Spleen (tissue), 11 donors: ENCODE data around the gene ZDHHC7. TPM values are rescaled to one million over a fixed set of nuclear protein-coding genes. Genes with fewer than 3 reads are reported as not detected.

Experiments used
- DNase-seq: peaks from one replicate; pipeline ENCODE4 v3.0.0-alpha.2; 2020
- H3K27ac ChIP-seq, 8 donors: fragments of 200-600 bp; sonication (generic) in 7 of 8; 1 replicate in 4 of 8; 2 replicates in 4 of 8; pipeline versions ENCODE4 v1.5.0 to v1.8.0; 2016 to 2021; ENCODE audit warnings: inconsistent platforms in 4 of 8, mild to moderate bottlenecking in 4 of 8, moderate library complexity in 1 of 8
- H3K27me3 ChIP-seq, 7 donors: fragments of 200-600 bp; sonication (generic) in 6 of 7; replicated peaks in 1 of 7; 1 replicate in 4 of 7; 2 replicates in 3 of 7; pipeline versions ENCODE4 v1.5.0 to v1.8.0; 2016 to 2021; ENCODE audit warnings: inconsistent platforms in 3 of 7, mild to moderate bottlenecking in 1 of 7
- H3K36me3 ChIP-seq, 6 donors: fragments of 200-600 bp; sonication (generic) in 5 of 6; 1 replicate in 4 of 6; 2 replicates in 2 of 6; pipeline versions ENCODE4 v1.5.0 to v1.8.0; 2016 to 2021; ENCODE audit warnings: inconsistent platforms in 2 of 6
- H3K4me1 ChIP-seq, 6 donors: fragments of 200-600 bp; sonication (generic) in 5 of 6; 1 replicate in 3 of 6; 2 replicates in 3 of 6; pipeline versions ENCODE4 v1.5.0 to v1.8.0; 2016 to 2021; ENCODE audit warnings: inconsistent platforms in 3 of 6
- H3K4me3 ChIP-seq, 8 donors: fragments of 200-600 bp; sonication (generic) in 7 of 8; 1 replicate in 4 of 8; 2 replicates in 4 of 8; pipeline versions ENCODE4 v1.5.0 to v1.8.0; 2016 to 2021; ENCODE audit warnings: inconsistent platforms in 4 of 8, mild to moderate bottlenecking in 4 of 8, moderate library complexity in 2 of 8
- H3K9me3 ChIP-seq, 8 donors: fragments of 200-600 bp; sonication (generic) in 7 of 8; 1 replicate in 4 of 8; 2 replicates in 4 of 8; pipeline versions ENCODE4 v1.5.0 to v1.8.0; 2016 to 2021; ENCODE audit warnings: inconsistent platforms in 4 of 8
- POLR2A ChIP-seq, 3 donors: fragments of 450-650 bp; IDR thresholded peaks; one replicate each; pipeline ENCODE4 v1.5.1; 2017; ENCODE audit warnings: antibody characterized with exemption in 3 of 3, mild to moderate bottlenecking in 1 of 3
- POLR2AphosphoS5 ChIP-seq, 3 donors: sonication (generic); formaldehyde crosslinking; IDR thresholded peaks; one replicate each; pipeline ENCODE4 v1.5.1; 2017; ENCODE audit warnings: antibody characterized with exemption in 3 of 3
- WGBS, 5 donors: extraction: QIAGEN DNeasy Blood & Tissue Kit in 3 of 5; methylation state at CpG; one replicate each; pipeline versions ENCODE4 v1.1.5 to v1.1.7; 2013 to 2018; 5-methylcytosine and 5-hydroxymethylcytosine counted together
- intact Hi-C: fragments of 100-400 bp; cut with DNase I; formaldehyde crosslinking; loops from one replicate; pipeline ENCODE4 v1.15.0; 2023; ENCODE audit warnings: low total_unique reads
- polyA plus RNA-seq, 3 donors: library from polyadenylated mRNA; stranded (reverse); fragments of 200-250 nt; gene quantifications; one replicate each; pipeline ENCODE4 v1.2.1, GENCODE V29; 2013
- total RNA-seq, 7 donors: library from RNA; depleted of rRNA in 3 of 7; stranded (reverse); fragments of >200 nt in 3 of 7; fragmentation: NEBNext Ultra II Directional in 4 of 7; extraction: Animal tissue kit (Norgen Biotek cat#: 25700) in 4 of 7; gene quantifications; one replicate each; pipeline versions ENCODE4 v1.1.0 to v1.2.1, GENCODE V29; 2016 to 2021
- TF ChIP-seq, protein P1 (sequence below), 11 experiments: fragments of 200-600 bp in 7 of 11; fragments of 450-650 bp in 4 of 11; sonication (generic) in 4 of 11; IDR thresholded peaks in 8 of 11; conservative IDR thresholded peaks in 3 of 11; 1 replicate in 7 of 11; 2 replicates in 4 of 11; pipeline versions ENCODE4 v1.4.0 to v1.8.0; 2016 to 2021; ENCODE audit warnings: antibody characterized with exemption in 11 of 11, inconsistent platforms in 4 of 11, mild to moderate bottlenecking in 1 of 11
- donor health status: healthy with polysubstance abuse.
- donor health status: DM: no; HTN: no; CAD: no; lungs with moderate emphysema.
- donor health status: DM: no; HTN: no; CAD: no.
- donor health status: Bipolar disorder and iron deficiency.
- donor health status: healthy.
- donor health status: DM: no; HTN: no; CAD: no.
- donor health status: DM: yes; HTN: yes; CAD: no.

ZDHHC7 gene
- total and polyA plus RNA-seq, 10 donors: 10.3 to 87.1 (median 49.4) TPM

DNA sequence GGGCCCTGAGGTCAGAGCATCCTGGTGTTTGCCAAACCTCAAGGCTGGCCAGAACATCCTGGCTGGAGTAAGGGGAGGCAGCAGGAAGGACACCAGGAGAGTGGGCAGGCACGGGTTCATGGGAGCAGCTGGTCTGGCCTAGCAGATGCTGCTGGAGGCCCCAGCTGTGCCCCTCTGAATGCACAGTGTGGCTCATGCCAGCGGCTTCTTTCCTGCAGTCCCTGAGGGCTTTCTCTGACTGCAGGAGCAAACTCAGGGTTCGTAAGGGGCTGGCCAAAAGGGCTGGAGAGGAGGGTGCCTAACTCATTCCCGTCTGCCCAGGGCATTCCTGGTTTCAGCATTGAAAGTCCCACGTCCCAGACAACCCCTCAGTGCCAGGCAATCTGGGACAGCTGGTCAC, 78.7 kb downstream of the ZDHHC7 start:
- TF ChIP-seq POLR2A (IDR thresholded peaks at IDR 0.05): no peak
- TF ChIP-seq, protein P1, sequence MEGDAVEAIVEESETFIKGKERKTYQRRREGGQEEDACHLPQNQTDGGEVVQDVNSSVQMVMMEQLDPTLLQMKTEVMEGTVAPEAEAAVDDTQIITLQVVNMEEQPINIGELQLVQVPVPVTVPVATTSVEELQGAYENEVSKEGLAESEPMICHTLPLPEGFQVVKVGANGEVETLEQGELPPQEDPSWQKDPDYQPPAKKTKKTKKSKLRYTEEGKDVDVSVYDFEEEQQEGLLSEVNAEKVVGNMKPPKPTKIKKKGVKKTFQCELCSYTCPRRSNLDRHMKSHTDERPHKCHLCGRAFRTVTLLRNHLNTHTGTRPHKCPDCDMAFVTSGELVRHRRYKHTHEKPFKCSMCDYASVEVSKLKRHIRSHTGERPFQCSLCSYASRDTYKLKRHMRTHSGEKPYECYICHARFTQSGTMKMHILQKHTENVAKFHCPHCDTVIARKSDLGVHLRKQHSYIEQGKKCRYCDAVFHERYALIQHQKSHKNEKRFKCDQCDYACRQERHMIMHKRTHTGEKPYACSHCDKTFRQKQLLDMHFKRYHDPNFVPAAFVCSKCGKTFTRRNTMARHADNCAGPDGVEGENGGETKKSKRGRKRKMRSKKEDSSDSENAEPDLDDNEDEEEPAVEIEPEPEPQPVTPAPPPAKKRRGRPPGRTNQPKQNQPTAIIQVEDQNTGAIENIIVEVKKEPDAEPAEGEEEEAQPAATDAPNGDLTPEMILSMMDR (IDR thresholded peaks at IDR 0.05 in 8 of 11, conservative IDR thresholded peaks at IDR 0.05 in 3 of 11): no peak
- peak in 1 of 3 donors; percentile 15 for TF ChIP-seq POLR2AphosphoS5 (IDR thresholded peaks at IDR 0.05)
- Histone ChIP-seq H3K4me3 (no peak overlapping the region), H3K36me3 (no peaks in the 10 kb centered on the region), H3K27me3 (no peaks in the 10 kb centered on the region), H3K27ac (peak overlapping the region in 5 of 8 donors; percentile 7 to 78 (median 75)), H3K9me3 (peaks cover 0 to 6% (median 2%) of the 10 kb centered on the region in 8 donors), H3K4me1 (peaks cover 10 to 60% (median 43%) of the 10 kb centered on the region in 6 donors)
- WGBS, 5 donors: 55 to 71% (median 67%) methylated on average over 4 to 5 of the region's 5 CpGs
- DNase-seq: peak; percentile 67
- intact Hi-C loops: no loop called here

DNA sequence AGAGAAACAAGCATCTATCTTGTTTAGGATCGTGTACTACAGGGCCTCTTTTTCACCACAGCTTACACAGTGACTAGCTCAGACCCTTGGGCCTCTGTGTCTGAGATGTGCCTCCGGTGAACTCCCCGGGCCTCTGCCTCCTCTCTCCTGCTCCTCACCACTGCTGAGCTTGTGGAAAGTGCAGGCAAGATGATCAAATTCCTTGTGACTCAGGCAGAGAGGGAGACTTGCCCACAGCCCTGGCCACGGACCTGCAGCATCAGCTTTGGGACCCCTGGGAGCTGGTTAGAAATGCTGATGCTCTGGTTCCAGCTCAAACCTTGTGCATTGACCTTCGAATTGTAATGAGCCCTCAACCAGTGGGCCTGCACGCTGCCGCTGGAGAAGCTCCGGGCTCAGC, 79.8 kb downstream of the ZDHHC7 start:
- 89 to 98% (median 95%) methylated on average over 6 to 8 of the region's 8 CpGs for WGBS, 5 donors
- TF ChIP-seq POLR2AphosphoS5 (IDR thresholded peaks at IDR 0.05): no peak
- no peak for TF ChIP-seq POLR2A (IDR thresholded peaks at IDR 0.05)
- TF ChIP-seq, protein P1 (IDR thresholded peaks at IDR 0.05 in 8 of 11, conservative IDR thresholded peaks at IDR 0.05 in 3 of 11): no peak
- peaks cover 10 to 68% (median 46%) of the 10 kb centered on the region in 6 donors for H3K4me1 ChIP-seq
- H3K27me3 ChIP-seq: no peaks in the 10 kb centered on the region
- peak; percentile 68 for DNase-seq
- H3K4me3 ChIP-seq: no peak overlapping the region
- H3K9me3 ChIP-seq: peaks cover 0 to 6% (median 2%) of the 10 kb centered on the region in 8 donors
- intact Hi-C loops: no loop called here
- H3K36me3 ChIP-seq: no peaks in the 10 kb centered on the region
- peak overlapping the region in 1 of 8 donors; percentile 1 for H3K27ac ChIP-seq

DNA sequence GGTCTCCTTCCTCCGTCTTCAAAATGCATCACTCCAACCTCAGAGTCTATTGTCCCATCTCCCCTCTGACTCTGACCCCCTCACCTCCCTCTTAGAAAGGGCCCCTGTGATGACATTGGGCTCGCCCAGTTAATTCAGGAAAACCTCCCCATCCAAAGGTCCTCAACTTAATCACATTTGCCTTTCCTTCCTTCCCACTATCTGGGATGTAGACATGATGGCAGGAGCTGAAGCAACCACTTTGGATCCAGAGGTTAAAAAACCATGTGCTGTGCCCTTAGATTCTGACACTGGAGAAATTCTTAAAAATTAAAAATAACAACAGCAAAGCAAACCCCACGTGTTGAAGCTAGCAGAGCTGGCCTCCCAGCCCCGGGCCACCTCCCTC, 80.2 kb downstream of the ZDHHC7 start:
- Histone ChIP-seq H3K4me1 (peaks cover 10 to 68% (median 46%) of the 10 kb centered on the region in 6 donors), H3K9me3 (peaks cover 0 to 6% (median 2%) of the 10 kb centered on the region in 8 donors), H3K27ac (no peak overlapping the region), H3K36me3 (no peaks in the 10 kb centered on the region), H3K4me3 (no peak overlapping the region), H3K27me3 (no peaks in the 10 kb centered on the region)
- intact Hi-C loops: no loop called here
- TF ChIP-seq POLR2AphosphoS5 (IDR thresholded peaks at IDR 0.05) (no peak), POLR2A (IDR thresholded peaks at IDR 0.05) (no peak)
- WGBS, 5 donors: 87 to 95% (median 91%) methylated on average over 4 of the region's 4 CpGs
- DNase-seq: no peak

DNA sequence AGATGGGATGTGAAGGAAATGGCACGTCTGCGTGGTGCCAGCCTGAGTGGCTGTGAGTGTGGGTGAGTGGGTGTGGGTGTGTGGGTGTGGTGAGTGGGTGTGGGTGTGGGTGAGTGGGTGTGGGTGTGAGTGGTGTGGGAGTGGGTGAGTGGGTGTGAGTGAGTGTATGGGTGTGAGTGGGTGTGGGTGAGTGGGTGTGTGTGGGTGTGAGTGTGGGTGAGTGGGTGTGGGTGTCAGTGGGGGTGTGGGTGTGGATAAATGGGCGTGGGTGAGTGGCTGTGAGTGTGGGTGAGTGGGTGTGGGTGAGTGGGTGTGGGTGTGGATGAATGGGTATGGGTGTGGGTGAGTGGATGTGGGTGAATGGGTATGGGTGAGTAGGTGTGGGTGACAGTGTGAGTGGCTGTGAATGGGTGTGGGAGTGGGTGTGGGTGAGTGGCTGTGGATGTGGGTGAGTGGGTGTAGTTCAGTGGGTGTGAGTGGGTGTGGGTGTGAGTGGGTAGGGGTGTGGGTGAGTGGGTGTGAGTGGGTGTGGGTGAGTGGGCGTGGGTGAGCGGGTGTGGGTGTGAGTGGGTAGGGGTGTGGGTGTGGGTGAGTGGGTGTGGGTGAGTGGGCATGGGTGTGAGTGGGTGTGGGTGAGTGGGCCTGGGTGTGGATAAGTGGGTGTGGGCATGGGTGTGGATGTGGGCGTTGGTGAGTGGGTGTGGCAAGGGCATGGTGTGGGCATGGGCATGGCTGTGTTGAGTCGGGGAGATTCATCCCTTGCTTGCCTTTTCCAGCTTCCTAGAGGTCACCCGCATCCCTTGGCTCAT, 80.8 kb downstream of the ZDHHC7 start:
- Histone ChIP-seq H3K36me3 (no peaks in the 10 kb centered on the region), H3K27ac (peak overlapping the region in 5 of 8 donors; percentile 57 to 75 (median 67)), H3K4me1 (peaks cover 10 to 70% (median 49%) of the 10 kb centered on the region in 6 donors), H3K9me3 (peaks cover 0 to 6% (median 2%) of the 10 kb centered on the region in 8 donors), H3K4me3 (no peak overlapping the region), H3K27me3 (no peaks in the 10 kb centered on the region)
- peak; percentile 50 for DNase-seq
- TF ChIP-seq POLR2AphosphoS5 (IDR thresholded peaks at IDR 0.05): no peak
- no peak for TF ChIP-seq POLR2A (IDR thresholded peaks at IDR 0.05)
- TF ChIP-seq, protein P1 (IDR thresholded peaks at IDR 0.05 in 8 of 11, conservative IDR thresholded peaks at IDR 0.05 in 3 of 11): no peak
- intact Hi-C loops: no loop called here
- 59 to 73% (median 65%) methylated on average over 7 to 8 of the region's 8 CpGs for WGBS, 5 donors
